ENCODE data around the gene CORIN.
"Not testable (repeated sequence)": the region's sequence is repeated elsewhere in the genome, so short reads cannot be mapped to it uniquely, and the experiment has no call there.

Gene CORIN

DNA sequence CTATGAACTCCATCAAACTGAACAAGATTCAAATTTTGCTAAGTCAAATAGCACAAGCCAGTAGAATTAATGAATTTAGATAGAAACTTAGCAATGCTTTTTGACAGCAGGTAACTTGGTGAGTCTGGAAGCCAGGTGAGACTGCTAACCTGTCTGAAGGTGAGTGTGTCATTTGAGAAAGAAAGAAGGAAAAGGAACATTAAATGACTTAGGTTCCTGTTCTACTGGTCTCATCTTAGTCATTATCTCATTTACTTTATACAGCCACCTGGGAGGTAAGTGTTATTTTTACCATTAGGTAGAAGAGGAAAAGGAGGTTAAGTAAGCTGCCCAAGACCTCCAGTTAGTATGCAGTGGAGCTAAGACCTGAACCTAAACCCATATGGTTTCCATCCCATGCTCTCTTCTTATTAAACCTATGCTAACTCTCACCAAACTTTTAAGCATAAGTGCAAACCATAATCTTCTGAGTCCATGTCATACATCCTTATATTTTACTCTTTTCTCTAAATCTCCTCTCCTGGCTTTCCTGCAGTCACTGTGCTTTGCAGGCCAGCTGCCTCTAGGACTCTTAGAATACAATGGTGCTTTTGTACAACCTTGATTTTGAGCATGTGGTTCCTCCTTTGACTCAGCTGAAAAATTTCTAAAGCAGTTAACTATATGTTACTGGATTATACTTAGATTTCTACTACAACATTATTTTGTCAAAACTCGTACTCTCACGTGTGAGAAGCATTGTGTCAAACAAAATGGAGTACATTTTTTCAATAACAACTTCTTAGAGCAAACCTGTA is 284.3 kb downstream of the CORIN start:
- DNase-seq: no peak

DNA sequence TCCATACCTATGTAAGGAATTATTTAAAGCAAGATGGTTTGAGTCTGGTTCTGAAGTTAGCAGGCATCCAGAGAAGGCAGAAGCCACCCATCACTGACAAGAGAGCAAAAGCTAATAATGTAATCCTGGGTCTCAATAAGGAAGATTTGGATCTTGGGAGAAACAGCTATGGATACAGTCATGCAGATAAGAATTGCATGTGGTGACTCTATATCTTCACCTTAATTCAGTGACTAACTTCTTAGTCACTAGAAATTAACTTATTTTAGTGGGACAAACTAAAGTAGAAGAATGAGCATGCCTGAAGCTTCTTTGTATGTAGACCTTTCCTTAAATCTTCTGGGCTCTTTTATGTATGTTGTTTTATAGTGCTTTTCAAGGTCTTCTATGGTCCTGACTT is 286.2 kb downstream of the CORIN start:
- no peak for DNase-seq

DNA sequence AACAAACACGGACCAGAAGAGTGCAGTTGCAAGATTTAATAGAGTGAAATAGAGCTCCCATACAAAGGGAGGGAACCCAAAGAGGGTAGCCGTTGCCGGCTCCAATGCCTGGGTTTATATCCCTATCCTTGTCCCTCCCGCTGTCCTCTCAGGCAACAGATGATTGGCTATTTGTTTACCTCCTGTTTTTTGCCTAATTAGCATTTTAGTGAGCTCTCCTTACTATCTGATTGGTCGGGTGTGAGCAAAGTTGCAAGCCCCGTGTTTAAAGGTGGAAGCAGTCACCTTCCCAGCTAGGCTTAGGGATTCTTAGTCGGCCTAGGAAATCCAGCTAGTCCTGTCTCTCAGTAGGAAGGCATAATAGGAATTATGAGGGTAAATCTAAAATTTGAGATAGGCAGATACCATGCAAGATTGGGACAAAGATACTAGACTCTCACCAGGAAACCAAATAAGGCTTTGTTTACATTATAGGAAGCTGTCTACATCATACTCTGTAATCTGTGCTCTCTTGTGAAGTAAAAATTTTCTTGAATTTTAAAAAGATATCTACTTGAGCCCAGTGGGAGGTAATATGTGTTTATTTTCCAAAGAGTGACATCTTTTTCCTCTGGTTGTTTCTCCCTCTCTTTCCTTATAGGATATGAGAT is 286.8 kb downstream of the CORIN start:
- DNase-seq: no peak

DNA sequence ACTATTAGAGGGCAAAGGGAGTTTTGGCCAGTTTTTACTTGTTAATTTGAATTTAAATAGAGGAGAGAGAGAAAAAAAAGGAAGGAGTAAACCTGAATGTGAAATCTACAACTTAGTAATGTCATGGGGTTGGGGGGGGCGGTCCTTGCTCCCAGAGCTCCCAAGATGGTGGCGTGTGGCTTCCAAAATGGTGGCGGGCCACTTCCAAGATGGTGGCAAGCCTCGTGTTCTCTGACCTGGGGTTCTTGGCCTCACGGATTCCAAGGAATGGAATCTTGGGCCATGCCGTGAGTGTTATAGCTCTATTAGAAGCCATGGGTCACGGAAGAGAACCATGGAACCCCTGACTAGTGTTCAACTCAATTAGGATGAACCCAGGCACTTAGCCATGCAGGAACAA is 287.5 kb downstream of the CORIN start:
- not testable (repeated sequence) for DNase-seq
